DND-41 (cell line): ENCODE measurements around the gene PDCD4.

ENCODE experiments used
- CTCF ChIP-seq: IDR thresholded peaks from 2 replicates; pipeline ENCODE4 v1.5.1; 2012; ENCODE audit warnings: borderline replicate concordance, low read length, moderate library complexity, mild to moderate bottlenecking; ENCODE audit not compliant: poor library complexity, severe bottlenecking; ENCODE audit errors: extremely low read depth
- EZH2 ChIP-seq: IDR thresholded peaks from 3 replicates; pipeline ENCODE4 v1.6.1; 2012; ENCODE audit warnings: borderline replicate concordance, low read depth, mild to moderate bottlenecking, moderate library complexity, low read length, inconsistent platforms; ENCODE audit not compliant: severe bottlenecking

- TF ChIP-seq CTCF: peak; percentile 68
- no peak for TF ChIP-seq EZH2
Observed at GRCh38 chr10:110893559-110894179, 21.9 kb downstream of the PDCD4 start.
